Left kidney (tissue), 2 donors: Measurements from ENCODE around the gene NT5M. TPM values are rescaled to one million over a fixed set of nuclear protein-coding genes. Genes with fewer than 3 reads are reported as not detected.
A peak's percentile ranks its signal among the peaks of the same experiment; 100 is the strongest.

Experiments used
- DNase-seq: peaks from one replicate; pipeline ENCODE4 v3.0.0-alpha.2; 2013
- polyA plus RNA-seq: library from polyadenylated mRNA; unstranded; fragments of 120-200 nt; gene quantifications from one replicate; pipeline ENCODE4 v1.2.1, GENCODE V29; 2013; ENCODE audit not compliant: insufficient read length

The NT5M gene
- polyA plus RNA-seq, 1 donor = 3.9 TPM

DNA sequence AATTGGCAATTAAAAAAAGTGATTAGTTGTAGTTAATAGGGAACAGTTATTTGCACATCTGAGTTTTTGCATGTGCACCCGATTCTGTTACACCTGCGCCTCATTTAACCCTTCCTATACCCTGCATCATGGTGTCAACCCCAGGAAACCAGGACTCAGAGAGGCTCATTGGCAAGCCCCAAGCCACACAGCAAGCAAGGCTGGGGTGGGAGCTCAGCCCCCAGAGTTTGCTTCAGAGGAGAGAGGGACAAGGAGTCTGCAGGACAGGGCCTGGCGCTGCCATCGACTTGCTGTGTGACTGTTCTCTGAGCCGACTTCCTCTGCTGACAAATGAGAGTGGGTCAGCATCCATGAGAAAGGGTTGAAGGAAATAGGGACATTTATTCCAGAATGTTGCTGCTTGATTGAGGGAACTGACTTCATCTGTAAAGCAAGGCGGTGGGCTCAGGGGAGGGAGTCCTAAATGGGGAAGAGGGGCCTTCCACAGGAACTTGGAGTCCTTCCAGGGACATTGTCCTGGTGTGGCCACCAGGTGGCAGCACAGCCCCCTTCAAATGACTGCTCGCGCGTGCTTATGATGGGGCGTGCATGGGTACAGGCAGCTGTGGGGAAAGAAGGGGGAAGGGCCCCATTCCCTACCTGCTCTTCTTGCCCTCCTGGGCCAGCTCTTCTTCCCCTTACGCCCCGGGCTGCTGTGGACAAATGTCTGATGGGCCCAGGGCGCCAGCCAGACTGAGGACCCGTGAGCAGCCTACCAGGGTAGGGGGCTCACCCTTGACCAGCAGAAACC lies 51.6 kb downstream of the NT5M start:
- peak; percentile 63 for DNase-seq

GRCh38 chr17:17355426-17355825 lies 52.3 kb downstream of the NT5M start:
- no peak for DNase-seq

DNA sequence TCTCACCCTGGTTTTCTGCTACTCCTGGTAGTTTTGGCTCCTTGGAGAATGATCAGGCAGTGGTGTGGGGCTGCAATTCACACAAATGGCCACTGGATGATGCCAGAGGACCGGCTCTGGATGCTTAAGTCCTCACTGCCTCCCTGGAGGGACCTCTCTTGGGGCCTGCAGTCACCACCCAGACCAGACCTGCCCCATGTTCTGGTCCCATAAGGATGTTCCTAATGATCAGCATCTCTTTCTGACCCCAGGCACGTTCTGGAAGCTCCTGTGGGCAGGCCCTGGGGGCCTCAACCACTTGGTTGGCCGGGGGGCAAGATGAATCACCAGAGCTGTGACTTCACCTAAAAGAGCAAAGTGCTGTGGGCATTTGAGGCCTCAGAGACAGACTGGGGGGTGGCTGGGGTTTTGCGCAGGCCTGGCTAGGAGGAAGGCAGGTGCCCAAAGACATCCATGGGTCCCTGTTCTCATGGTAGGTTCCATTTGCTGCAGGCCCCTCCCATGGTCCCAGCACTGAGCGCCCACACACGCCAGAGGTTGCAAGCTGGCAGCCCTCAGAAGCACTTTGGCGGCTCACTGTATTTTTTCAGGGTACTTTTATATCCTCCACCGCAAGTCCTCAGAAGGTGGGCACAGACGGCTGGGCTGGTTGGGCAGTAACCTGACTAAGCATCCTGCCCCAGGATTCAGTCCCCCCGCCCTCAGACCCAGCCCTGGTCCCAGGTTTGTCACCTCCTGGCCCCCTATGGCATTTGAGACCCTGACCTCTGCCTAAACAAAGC lies 53.2 kb downstream of the NT5M start:
- peak; percentile 85 for DNase-seq

- DNase-seq = no peak
Observed at GRCh38 chr17:17356931-17357270, 53.7 kb downstream of the NT5M start.

- no peak for DNase-seq
Observed at GRCh38 chr17:17358060-17358751, 55.0 kb downstream of the NT5M start.

GRCh38 chr17:17358866-17359265 lies 55.7 kb downstream of the NT5M start:
- no peak for DNase-seq

DNA sequence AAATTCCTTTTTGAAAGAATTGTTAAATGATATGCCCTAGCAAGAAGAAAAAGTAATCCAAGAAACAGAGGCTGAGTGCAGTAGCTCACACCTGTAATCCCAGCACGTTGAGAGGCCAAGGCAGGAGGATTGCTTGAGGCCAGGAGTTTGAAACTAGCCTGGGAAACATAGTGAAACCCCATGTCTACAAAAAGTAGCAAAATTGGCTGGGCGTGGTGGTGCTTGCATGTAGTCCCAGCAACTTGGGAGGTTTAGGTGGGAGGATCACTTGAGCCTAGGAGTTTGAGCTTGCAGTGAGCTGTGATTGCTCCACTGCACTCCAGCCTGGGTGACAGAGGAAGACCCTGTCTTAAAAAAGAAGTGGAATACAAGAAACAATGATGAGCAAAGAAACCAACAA lies 56.1 kb downstream of the NT5M start:
- DNase-seq = no peak

- no peak for DNase-seq
Observed at GRCh38 chr17:17360087-17360730, 57.0 kb downstream of the NT5M start.

GRCh38 chr17:17361543-17361866 lies 58.3 kb downstream of the NT5M start:
- no peak for DNase-seq

- no peak for DNase-seq
Observed at GRCh38 chr17:17361867-17362539, 58.8 kb downstream of the NT5M start.

DNA sequence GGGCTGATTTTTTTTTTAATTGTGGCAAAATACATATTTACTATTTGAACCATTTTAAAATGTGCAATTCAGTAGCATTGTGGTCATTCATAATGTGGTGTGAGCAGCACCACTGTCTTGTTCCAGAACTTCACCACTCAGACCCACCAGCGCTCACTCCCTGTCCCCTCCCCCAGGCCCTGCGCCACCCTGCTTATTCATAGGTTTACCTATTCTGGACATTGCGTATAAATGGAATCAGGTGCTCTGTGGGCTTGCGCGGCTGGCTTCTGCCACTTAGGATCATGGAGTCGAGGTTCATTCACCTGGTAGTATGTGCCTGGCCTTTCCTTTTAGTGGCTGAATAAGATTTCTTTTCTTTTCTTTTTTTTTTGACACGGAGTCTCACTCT lies 59.4 kb downstream of the NT5M start:
- no peak for DNase-seq

GRCh38 chr17:17363638-17364337 lies 60.6 kb downstream of the NT5M start:
- DNase-seq = no peak

GRCh38 chr17:17364338-17364667 lies 61.1 kb downstream of the NT5M start:
- no peak for DNase-seq

DNA sequence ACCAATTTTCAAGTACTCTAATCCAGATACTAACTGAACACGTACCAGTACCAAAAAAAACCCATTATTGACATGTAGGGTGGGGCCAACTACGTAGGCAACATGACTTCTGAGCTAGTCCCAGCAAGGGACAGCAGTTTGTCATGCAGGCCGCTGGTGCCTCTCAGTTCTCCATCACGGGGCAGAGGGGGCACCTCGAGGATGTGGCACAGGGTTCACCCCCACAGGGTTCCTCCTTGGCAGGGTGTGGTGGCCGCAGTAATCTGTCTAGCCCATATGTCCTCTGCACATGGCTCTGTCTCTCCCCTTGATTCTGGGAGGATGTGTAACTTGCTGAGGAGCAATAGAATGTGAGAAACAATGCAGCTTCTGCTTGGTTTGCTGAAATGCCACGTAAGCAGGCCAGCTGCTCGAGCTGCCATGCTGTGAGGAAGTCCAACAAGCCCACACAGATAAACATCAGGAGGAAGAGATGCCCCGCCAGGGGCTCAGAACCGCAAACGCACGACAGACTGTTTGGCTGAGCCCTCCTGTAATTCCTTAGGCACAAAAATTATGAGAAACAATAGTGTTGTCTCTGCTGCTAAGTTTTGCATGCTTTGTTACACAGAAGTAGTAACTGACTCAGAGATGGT lies 62.4 kb downstream of the NT5M start:
- no peak for DNase-seq

DNA sequence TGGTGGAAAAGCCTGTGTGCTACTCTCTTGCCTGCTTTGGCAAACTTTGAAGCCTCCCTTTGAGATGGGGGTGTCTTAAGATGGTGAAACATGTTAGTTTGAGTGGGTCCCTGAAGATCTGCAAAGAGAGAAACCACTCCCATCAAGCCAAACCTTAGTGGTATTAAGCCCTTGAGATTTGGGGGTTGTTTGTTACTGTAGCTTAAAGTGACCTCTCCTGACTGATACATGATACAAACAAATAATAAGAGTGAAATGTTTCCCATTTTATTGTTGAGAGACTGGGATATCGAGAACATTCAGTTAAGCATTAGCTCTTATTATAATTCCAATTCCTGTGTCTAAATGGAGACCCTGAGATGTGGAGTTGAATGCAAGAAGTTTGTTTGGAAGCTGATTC lies 63.1 kb downstream of the NT5M start:
- no peak for DNase-seq

DNA sequence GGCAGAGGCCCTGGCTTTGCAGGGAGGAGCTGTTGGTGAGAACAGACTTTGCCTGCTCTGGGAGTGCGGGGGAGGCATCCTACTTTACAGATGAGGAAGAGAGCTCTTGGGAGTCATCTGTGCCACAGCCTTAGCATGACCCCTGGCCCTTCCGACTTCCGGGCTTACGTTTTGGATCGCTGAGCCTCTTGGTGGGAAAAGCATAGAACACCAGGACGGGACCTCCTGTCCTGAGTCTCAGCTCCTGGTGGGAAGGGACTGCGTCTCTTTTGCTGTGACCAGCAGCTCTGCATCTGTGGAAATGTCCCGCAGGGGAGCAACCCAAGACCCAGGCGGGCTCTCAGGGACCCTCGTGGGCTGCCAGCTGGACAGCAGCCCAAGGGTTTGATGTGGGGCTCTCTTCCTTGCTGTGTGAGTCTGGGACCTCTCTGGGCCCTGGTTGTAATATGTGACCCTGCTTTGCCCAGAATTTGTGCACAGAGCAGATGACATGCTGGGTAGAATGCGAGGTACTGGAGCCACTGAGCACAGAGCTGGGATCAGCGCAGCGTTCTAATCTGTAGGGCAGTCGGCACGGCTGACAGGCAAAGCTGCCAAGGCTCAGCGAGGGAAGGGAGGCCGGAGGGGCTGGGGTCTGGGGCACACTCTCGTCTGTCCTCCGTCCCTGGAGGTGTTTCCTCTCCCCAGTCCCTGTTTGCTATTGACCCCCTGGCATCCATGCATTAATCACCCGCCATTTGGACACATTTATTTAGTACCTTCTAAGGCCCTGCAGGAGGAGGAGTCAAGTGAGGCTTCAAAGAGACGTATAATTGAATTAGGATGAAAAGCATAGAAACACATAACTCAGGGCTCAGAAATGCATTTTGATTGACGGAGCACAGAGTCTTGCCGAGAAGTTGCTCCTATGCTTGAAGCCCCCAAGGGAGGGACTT lies 64.0 kb downstream of the NT5M start:
- no peak for DNase-seq

GRCh38 chr17:17367931-17368330 lies 64.8 kb downstream of the NT5M start:
- no peak for DNase-seq

DNA sequence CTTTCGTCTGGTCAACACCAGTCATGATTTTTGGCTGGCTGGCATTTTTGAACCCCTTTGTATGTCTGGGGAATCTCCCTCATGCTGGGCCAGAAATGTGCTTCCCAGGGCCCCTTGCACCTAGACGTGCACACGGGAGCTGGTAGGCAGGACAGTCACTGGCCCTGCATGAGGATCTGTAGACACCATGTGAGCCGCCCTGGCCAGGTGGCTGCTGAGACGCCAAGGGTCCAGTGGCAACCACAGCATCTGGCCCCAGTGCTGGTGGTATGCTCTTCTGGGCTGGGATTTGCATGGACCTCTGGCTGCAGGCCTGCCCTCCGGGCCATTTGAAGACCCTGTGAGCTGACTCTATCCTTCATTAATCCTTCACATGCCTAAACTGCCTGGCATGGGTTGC lies 67.5 kb downstream of the NT5M start:
- DNase-seq = no peak

DNA sequence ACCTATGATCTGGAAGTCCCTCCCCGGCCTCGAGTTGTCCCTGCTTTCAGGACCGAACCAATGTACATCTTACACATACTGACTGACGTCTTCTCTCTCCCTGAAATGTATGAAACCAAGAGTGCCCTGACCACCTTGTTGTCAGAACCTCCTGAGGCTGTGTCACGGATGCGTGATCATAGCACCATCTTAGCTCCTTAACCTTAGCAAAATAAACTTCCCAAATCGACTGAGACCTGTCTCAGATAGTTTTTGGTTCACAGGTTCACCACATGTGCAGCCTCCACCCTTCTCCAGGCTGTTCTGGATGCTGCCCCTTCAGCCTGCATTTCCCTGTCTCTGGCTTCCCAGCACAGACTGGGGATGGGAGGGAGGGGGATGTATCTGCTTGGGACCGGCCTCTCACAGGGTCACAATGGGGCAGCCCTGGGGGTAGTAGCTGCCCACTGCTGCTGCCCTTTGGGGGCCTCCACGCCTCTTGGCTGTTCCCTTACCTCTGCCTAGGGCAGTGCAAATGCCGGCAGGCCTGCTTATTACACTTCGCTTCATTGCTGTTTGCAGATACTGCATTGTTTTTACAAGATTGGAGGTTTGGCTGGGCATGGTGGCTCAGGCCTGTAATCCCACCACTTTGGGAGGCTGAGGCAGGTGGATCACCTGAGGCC lies 69.8 kb downstream of the NT5M start:
- DNase-seq = no peak
